GM04504 (cell line): ENCODE data around the gene TUBAL3.
"Not testable (repeated sequence)": the region's sequence is repeated elsewhere in the genome, so short reads cannot be mapped to it uniquely, and the experiment has no call there.

Source experiments
- DNase-seq: peaks from one replicate; pipeline ENCODE4 v3.0.0-alpha.2; 2012; ENCODE audit warnings: low read depth

The TUBAL3 gene

DNA sequence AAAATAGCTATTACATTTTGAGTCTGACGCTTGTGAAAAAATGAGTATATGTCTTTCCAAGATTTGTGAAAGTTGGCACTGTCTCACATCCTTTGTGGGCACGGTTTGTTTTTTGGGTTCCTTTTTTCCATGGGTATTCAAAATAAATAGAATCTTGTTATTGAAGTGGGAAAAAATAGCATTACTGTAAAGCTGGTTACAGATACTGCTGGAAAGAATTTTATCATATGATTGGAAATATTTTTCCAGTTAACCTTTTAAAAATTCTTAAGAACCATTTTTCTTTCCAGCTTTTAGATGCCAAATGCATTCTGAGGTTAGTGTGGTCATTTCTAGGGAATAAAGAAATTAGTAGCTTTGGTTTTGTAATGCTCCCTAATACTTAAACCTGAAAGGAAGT, 19.1 kb upstream of the TUBAL3 start:
- no peak for DNase-seq

- no peak for DNase-seq
Observed at GRCh38 chr10:5419466-5420094, 15.0 kb upstream of the TUBAL3 start.

- DNase-seq = no peak
Observed at GRCh38 chr10:5418584-5418983, 14.0 kb upstream of the TUBAL3 start.

GRCh38 chr10:5416981-5417380, 12.4 kb upstream of the TUBAL3 start:
- no peak for DNase-seq

DNA sequence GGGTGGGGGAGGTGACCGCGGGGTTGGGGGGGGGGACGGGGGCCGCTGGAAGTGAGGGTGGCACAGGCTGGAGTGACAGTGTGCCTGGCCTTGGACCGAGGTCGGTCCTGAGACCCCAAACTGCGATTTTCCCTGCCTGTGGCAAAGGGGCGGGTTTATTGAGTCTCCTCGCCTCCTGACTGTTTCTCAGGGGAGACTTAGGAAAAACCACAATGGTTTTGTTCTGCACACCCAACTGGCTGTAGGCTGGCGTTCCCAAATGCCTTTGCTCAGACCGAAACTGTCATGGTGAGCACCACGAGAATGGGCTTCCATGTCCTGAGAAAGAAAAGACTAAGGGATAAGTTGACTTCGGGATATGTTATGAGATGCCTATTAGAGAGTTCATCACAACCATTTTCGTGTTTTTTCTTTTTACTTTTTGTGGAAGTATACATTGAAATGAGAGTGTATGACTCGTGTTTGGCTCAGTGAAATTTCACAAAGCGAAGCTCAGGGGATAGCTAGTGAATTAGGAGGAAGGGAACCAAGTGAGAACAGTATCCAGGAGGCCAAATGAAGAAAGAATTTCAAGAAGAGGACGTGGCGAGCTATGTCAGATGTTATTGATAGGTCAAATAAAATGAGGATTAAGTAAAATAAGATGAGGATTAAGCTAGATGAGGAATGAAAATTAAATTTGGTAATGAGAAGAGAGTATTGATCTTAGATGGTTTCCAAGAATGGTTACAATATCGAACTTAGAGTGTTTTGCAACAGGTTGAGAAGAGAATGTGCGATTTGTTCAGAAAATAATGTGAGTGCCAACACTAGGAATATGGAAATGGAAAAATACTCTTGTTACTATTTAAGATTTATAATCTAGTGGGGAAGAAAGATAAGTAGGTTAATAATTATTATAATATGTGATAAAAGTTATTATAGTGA, 8.6 kb upstream of the TUBAL3 start:
- DNase-seq = peak; percentile 10

DNA sequence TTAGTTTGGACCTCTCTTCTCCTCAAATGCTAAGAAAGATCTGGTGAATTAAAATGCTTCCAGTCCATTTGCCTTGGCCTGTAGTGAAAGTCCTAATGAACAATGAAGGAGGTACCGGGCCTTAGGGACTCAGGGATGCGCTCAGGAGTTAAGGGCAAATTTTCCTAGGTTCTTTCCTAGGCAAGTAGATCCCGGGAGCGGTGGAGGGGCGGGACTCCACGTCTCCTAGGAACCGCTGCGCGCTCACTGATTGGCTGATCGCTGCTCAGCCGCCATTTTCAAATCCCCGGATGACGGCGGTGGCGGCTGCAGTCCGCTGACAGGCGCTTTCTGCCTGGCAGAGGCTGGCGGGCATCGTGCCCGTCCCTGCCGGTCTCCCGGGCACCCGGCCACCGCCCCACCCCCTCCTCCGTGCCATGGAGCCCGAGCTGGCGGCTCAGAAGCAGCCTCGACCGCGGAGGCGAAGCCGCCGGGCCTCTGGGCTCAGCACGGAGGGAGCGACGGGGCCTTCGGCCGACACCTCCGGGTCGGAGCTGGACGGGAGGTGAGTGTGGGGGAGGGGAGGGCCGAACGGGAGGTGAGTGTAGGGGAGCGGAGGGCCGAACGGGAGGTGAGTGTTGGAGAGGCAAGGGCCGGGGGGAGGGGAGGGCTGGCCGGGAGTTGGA, 7.8 kb upstream of the TUBAL3 start, which contains the start of gene NET1:
NET1 (plus strand) TSS at position 281 of the 665 bp plus-strand sequence; CDS start at position 417, 136 bp downstream.
- DNase-seq = peak; percentile 59

DNA sequence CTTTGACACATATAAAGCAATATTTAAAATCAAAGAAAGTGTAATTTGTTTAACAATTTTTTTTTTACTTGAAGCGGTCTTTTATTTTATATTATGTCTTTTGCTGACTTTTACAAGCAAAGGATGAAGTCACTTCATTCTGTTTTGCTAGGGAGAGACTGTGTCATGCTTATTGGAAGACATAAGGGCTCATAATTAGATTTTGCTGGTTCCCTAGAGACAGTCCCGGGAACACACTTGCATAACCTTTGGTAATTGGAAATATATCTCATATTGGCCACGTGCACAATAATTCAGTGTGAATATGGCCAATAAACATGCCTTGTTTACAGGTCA, 7.3 kb upstream of the TUBAL3 start:
- DNase-seq = peak; percentile 16

- DNase-seq = not testable (repeated sequence)
Observed at GRCh38 chr10:5410787-5411186, 6.2 kb upstream of the TUBAL3 start.

DNA sequence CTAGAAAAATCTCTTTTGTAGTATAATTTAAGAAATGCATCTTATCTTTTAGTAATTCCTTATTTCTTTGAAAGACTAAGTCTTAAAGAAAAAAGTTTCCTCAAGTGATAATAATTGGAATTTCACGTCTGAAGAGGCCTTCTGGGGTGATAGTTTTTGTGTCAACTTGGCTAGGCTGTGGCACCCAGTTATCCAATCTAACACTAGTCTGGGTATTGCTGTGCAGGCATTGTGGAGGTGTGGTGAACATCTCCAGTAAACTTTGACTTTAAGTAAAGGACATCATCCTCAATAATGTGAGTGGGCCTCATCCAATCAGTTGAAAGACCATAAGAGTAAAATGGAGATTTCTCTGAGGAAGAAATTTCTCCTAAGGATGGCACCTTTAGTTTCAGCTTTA, 2.3 kb upstream of the TUBAL3 start:
- DNase-seq = no peak

DNA sequence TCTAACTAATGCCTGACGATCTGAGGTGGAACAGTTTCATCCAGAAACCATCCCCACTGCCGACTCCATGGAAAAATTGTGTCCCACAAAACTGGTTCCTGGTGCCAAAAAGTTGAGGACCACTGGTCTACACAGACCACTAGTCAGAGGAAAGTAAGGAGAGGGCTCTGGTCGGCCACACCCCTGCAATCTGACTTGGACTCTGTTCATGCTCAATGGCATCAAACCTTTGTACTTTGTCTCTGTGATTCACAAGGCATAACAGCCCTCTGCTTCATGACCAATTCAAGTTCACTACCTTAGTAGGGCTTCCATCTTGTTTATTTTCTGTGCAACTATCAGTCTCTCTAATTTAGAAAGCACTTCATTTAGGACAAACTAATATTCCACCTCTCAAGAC, 1.8 kb downstream of the TUBAL3 start:
- no peak for DNase-seq

DNA sequence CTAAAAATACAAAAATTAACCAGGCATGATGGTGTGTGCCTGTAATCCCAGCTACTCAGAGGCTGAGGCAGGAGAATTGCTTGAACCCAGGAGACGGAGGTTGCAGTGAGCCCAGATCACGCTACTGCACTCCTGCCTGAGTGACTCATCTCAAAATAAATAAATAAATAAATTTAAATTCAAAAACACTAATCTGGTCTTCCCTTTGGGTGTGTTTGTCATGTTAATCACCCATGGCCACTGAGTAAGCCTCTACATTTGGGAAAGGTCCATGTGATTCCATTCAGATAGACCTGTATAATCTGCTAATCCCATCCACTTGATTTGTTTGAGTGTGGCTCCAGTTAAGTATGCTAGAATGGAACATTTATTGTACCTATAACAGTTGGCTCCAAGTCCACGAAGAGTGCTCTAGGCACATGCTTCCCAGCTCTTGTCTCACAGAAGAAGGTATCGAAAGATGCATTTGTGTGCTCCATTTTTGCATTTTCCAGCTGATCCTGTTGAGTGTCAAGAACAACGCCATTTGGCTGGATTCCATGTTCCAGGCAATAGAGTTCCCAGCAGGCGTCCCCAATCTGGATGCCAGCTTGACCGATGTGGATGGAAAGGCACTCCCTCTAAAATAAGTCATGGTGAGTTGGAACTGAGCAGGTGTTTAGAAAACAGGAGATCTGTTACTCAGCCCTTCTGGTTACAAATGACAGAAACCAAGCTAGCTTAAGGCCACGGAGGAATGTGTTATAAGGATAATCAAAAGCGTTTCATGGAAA, 4.0 kb downstream of the TUBAL3 start:
- no peak for DNase-seq

DNA sequence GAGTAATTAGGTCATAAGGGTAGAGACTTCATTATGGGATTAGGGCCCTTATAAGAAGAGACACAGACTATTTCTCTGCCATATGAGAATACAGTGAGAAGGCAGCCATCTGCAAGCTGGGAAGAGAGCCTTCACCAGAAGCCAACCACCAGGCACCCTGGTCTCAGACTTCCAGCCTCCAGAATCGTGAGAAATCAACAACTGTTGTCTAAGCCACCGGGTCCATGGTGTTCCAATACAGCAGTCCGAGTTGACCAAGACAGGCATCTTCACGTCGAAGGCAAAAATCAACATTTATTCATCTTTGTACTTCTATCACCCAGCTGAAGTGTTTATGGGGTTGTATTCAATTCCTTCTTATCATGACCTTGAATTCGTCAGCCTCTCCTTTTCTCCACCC, 5.3 kb downstream of the TUBAL3 start:
- DNase-seq = no peak

GRCh38 chr10:5396556-5397300, 7.9 kb downstream of the TUBAL3 start:
- no peak for DNase-seq

GRCh38 chr10:5395168-5395567, 9.5 kb downstream of the TUBAL3 start:
- DNase-seq = no peak

- DNase-seq = no peak
Observed at GRCh38 chr10:5393529-5393928, 11.1 kb downstream of the TUBAL3 start.

GRCh38 chr10:5391790-5392189, 12.8 kb downstream of the TUBAL3 start:
- DNase-seq = no peak

- DNase-seq = no peak
Observed at GRCh38 chr10:5390607-5391205, 13.9 kb downstream of the TUBAL3 start.

DNA sequence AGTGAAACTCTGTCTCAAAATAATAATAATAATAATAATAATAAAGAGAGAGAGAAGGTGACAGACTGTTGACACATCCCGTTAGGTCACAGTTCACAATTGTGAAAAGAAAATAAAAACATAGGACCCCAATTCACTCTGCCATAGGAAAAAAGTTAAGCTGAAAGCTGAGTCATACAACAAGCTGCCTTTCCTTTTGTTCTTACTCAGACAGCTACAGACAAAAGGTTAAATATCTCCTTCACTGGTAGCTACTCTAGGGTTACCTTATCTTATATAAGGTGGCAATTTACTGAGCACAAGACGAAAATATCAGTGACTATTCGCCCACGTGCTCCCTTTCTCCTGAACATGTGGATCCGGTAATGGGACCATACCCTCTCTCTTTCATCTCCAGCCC, 17.5 kb downstream of the TUBAL3 start:
- DNase-seq = no peak

- no peak for DNase-seq
Observed at GRCh38 chr10:5385224-5385623, 19.4 kb downstream of the TUBAL3 start.

DNA sequence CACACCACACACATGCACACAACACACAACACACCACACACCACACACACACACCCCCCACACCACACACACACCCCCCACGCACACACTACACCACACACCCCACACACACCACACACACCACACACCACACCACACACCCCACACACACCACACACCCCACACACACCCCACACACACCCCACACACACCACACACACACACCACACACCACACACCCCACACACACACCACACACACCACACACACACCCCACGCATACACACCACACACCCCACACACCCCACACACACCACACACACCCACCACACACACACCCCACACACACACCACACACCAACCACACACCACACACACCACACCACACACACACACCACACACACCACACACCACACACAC, 23.4 kb downstream of the TUBAL3 start:
- DNase-seq = no peak

GRCh38 chr10:5380395-5380794, 24.2 kb downstream of the TUBAL3 start:
- DNase-seq = not testable (repeated sequence)
